ENCODE results near the gene PRKN. TPM values are rescaled to one million over a fixed set of nuclear protein-coding genes. Genes with fewer than 3 reads are reported as not detected.

PRKN gene
- total RNA-seq, 3 donors from 2014 or later = 5.2 to 10.2 (median 8.1) TPM

DNA sequence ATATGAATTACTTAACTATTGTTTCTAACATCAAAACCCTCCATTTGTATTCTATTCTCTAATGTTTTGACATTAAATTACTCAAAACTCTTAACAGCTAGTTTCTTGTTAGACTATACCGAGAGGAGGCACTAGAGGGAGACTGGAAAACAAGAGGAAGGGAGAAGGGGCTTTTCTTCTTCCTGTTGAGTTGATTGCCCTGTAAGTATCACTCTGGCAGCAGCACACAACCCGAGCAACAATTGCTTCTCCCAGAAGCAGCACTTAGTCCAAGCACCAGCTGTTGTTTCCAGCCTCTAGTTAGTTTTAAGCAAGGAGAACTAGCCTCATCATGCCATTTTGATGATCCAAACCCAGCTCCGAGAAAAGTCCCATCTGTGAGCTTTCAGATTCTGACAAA lies 603.8 kb downstream of the PRKN start:
- Histone ChIP-seq H3K36me3 (ENCODE audit: low read depth) (no peaks in the 10 kb centered on the region), H3K4me1 (ENCODE audit: low read depth) (no peaks in the 10 kb centered on the region), H3K9me3 (no peaks in the 10 kb centered on the region), H3K4me3 (no peak overlapping the region)
- DNase-seq = no peak
- intact Hi-C loops (cut with DNase I, micrococcal nuclease) = no loop called here
- peak; percentile 11 for ATAC-seq
- TF ChIP-seq, protein P1, sequence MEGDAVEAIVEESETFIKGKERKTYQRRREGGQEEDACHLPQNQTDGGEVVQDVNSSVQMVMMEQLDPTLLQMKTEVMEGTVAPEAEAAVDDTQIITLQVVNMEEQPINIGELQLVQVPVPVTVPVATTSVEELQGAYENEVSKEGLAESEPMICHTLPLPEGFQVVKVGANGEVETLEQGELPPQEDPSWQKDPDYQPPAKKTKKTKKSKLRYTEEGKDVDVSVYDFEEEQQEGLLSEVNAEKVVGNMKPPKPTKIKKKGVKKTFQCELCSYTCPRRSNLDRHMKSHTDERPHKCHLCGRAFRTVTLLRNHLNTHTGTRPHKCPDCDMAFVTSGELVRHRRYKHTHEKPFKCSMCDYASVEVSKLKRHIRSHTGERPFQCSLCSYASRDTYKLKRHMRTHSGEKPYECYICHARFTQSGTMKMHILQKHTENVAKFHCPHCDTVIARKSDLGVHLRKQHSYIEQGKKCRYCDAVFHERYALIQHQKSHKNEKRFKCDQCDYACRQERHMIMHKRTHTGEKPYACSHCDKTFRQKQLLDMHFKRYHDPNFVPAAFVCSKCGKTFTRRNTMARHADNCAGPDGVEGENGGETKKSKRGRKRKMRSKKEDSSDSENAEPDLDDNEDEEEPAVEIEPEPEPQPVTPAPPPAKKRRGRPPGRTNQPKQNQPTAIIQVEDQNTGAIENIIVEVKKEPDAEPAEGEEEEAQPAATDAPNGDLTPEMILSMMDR (IDR thresholded peaks at IDR 0.05) = no peak

GRCh38 chr6:162119341-162119740 lies 608.2 kb downstream of the PRKN start:
- H3K4me1 ChIP-seq (ENCODE audit: low read depth) = no peaks in the 10 kb centered on the region
- TF ChIP-seq, protein P1 (IDR thresholded peaks at IDR 0.05) = no peak
- no peak overlapping the region for H3K4me3 ChIP-seq
- DNase-seq = peak in 1 of 3 donors; percentile 27
- no peaks in the 10 kb centered on the region for H3K9me3 ChIP-seq
- no peaks in the 10 kb centered on the region for H3K36me3 ChIP-seq (ENCODE audit: low read depth)
- ATAC-seq = peak; percentile 51
- intact Hi-C loops (cut with DNase I, micrococcal nuclease) = no loop called here

DNA sequence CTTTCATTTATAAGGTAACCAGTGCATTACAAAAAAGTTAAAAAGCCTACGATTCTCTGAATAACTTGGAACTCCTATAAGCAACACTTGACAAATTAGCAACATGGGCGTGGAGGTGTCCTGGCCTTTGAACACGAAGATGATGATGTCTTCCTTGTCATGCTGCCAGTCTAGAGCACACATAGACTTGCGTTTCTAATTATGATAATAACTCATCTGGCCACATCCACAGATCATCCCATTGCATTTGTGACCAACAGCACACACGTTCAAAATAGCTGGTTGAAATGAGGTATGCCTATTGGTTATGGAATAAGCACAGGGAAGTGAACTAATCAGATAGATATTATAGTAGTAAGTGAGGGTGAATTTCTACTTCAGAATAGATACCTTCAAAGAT lies 608.9 kb downstream of the PRKN start:
- TF ChIP-seq, protein P1 (IDR thresholded peaks at IDR 0.05) = no peak
- Histone ChIP-seq H3K9me3 (no peaks in the 10 kb centered on the region), H3K36me3 (ENCODE audit: low read depth) (no peaks in the 10 kb centered on the region), H3K4me1 (ENCODE audit: low read depth) (no peaks in the 10 kb centered on the region), H3K4me3 (no peak overlapping the region)
- intact Hi-C loops (cut with DNase I, micrococcal nuclease) = no loop called here
- no peak for ATAC-seq
- DNase-seq = no peak

DNA sequence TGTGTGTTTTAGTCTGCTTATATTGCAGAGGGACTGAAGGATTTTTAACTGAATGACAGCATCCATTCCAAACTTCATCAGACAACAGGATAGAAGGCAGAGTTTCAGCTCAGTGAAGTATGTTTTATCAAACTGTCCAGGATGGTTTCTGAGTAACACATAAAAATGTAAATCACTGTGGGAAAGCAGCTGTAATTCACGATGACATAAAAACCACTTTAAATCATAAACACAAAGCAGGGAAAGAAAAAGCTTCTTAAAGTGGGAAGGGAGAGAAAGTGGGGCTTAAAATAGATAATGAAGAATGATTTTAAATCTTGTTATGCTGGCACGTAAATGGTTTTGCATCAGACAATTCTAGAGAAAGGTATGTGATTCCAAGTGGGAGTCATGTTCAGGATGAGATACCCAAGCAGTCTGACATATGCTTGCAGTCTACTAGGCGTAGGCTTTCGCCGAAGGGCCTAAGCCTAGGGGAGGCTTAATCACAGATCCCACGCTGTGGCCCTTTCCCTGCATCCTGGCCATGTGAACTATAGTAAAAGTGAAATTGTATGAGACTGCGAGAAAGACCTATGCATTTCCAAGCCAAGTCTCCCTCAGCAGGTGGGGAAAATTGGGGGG lies 610.6 kb downstream of the PRKN start:
- no peak for ATAC-seq

GRCh38 chr6:162109480-162110050 lies 618.0 kb downstream of the PRKN start:
- TF ChIP-seq, protein P1 (IDR thresholded peaks at IDR 0.05) = no peak
- no peaks in the 10 kb centered on the region for H3K9me3 ChIP-seq
- DNase-seq = no peak
- no peak for ATAC-seq
- H3K4me3 ChIP-seq = no peak overlapping the region
- no peaks in the 10 kb centered on the region for H3K4me1 ChIP-seq (ENCODE audit: low read depth)
- intact Hi-C loops (cut with DNase I, micrococcal nuclease) = no loop called here
- no peaks in the 10 kb centered on the region for H3K36me3 ChIP-seq (ENCODE audit: low read depth)

More for the DNA sequence above, 610.6 kb downstream of the PRKN start:
- no peak for DNase-seq
- Histone ChIP-seq H3K4me3 (no peak overlapping the region), H3K9me3 (no peaks in the 10 kb centered on the region), H3K36me3 (ENCODE audit: low read depth) (no peaks in the 10 kb centered on the region), H3K4me1 (ENCODE audit: low read depth) (no peaks in the 10 kb centered on the region)
- TF ChIP-seq, protein P1 (IDR thresholded peaks at IDR 0.05) = no peak
- intact Hi-C loops (cut with DNase I, micrococcal nuclease) = no loop called here
